Large intestine (tissue), 3 donors: ENCODE results near the gene GBX1. TPM values are rescaled to one million over a fixed set of nuclear protein-coding genes. Genes with fewer than 3 reads are reported as not detected.

Source experiments
- DNase-seq, 2 donors: peaks; one replicate each; pipeline versions ENCODE4 v3.0.0 to v3.0.0-alpha.2; 2013
- H3K27ac ChIP-seq: one replicate; pipeline ENCODE4 v1.5.1; 2013; ENCODE audit warnings: low read length
- H3K27me3 ChIP-seq: 2 replicates; pipeline ENCODE4 v1.6.1; 2013; ENCODE audit warnings: low read length; ENCODE audit not compliant: control insufficient read depth, insufficient read depth
- H3K36me3 ChIP-seq: 2 replicates; pipeline ENCODE4 v1.6.1; 2013; ENCODE audit warnings: low read length; ENCODE audit not compliant: control insufficient read depth, insufficient read depth
- H3K4me1 ChIP-seq: one replicate; pipeline ENCODE4 v1.6.1; 2013; ENCODE audit warnings: low read length; ENCODE audit not compliant: control insufficient read depth, insufficient read depth
- H3K4me3 ChIP-seq: one replicate; pipeline ENCODE4 v1.5.1; 2013; ENCODE audit warnings: low read length
- H3K9me3 ChIP-seq: one replicate; pipeline ENCODE4 v1.6.1; 2013; ENCODE audit warnings: mild to moderate bottlenecking, low read depth, low read length, moderate library complexity; ENCODE audit not compliant: control insufficient read depth
- WGBS: methylation state at CpG from one replicate; pipeline ENCODE4 v1.1.5; 2013; ENCODE audit warnings: low lambda C conversion rate; ENCODE audit not compliant: insufficient coverage; 5-methylcytosine and 5-hydroxymethylcytosine counted together
- polyA plus RNA-seq: library from polyadenylated mRNA; unstranded; fragments of 120-200 nt; gene quantifications from one replicate; pipeline ENCODE4 v1.2.1, GENCODE V29; 2013

The GBX1 gene
- polyA plus RNA-seq, 1 donor, result 0.07 TPM

DNA sequence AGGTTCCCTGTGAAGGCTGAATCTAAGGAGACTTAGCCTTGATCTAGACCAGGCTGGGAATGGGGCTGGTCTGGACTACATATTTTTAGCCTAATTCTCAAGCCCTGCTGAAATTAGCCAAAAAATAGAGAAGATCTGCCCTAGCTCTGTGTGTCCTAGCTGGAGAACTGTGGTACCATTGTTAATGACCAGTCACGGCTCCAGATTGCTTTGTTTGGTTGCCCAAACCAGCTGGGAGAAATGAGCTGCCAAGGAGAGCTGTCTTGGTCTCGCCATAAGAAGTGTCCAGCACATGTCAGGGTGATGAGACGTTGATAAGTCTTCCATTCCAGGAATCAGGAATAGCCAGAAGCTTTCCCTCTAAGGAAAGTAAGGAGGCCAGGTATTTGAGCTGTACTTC lies 20.7 kb downstream of the GBX1 start:
- no peaks in the 10 kb centered on the region for H3K9me3 ChIP-seq
- no peak overlapping the region for H3K27ac ChIP-seq
- no peak overlapping the region for H3K4me3 ChIP-seq
- peaks cover 15% of the 10 kb centered on the region for H3K4me1 ChIP-seq
- peaks cover 13% of the 10 kb centered on the region for H3K27me3 ChIP-seq
- DNase-seq, result no peak
- no CpG with 5 or more reads among the region's 3 CpGs for WGBS
- H3K36me3 ChIP-seq, result peaks cover 30% of the 10 kb centered on the region

DNA sequence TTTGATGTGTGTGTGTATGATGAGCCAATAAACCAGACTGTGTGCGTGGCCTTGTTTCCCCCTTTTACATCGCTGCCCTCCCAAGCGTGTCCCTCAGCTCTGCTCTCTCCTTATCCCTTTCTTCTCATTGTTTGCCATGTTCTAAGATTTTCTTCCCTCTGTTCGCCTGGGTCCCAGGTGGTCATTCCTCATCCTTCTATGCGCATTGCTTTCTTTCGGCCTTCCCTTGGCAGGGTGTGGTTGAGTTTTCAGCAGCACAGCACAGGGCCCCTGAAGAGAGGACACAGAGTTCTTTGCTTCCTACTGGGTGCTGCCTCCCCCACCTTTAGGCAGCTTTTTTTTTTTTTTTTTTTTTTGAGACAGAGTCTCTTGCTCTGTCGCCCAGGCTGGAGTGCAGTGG lies 23.1 kb downstream of the GBX1 start:
- H3K9me3 ChIP-seq, result no peaks in the 10 kb centered on the region
- peaks cover 44% of the 10 kb centered on the region for H3K36me3 ChIP-seq

DNA sequence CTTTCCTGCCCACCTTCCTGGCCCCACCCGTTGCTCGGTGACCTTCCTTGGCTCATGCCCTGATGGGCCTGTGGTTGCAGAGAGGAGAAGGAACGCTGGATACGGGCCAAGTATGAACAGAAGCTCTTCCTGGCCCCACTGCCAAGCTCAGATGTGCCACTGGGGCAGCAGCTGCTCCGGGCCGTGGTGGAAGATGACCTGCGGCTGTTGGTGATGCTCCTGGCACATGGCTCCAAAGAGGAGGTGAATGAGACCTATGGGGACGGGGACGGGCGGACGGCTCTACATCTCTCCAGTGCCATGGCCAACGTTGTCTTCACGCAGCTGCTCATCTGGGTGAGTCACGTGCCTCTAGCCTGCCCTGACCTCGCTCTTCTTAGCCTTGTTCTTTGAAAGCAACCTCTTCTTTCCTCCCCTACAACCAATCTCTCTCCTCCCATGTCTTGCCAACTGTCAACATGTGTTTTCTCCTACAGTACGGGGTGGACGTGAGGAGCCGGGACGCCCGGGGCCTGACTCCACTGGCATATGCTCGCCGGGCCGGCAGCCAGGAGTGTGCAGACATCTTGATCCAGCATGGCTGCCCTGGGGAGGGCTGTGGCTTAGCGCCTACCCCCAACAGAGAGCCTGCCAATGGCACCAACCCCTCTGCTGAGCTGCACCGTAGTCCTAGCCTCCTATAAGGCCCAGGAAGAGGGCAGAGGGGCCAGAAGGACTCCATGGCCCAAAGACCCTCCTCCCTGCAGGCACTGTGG lies 24.1 kb downstream of the GBX1 start:
- no CpG with 5 or more reads among the region's 25 CpGs for WGBS
- Histone ChIP-seq H3K36me3 (peaks cover 45% of the 10 kb centered on the region), H3K4me3 (no peak overlapping the region), H3K27me3 (no peaks in the 10 kb centered on the region), H3K27ac (no peak overlapping the region), H3K9me3 (peaks cover 1% of the 10 kb centered on the region), H3K4me1 (peaks cover 17% of the 10 kb centered on the region)
- peak in 1 of 2 donors; percentile 29 for DNase-seq

More for the DNA sequence above, 23.1 kb downstream of the GBX1 start:
- 97% methylated on average over 4 of the region's 7 CpGs for WGBS
- peaks cover 17% of the 10 kb centered on the region for H3K4me1 ChIP-seq
- no peak overlapping the region for H3K4me3 ChIP-seq
- peaks cover 8% of the 10 kb centered on the region for H3K27me3 ChIP-seq
- no peak for DNase-seq
- no peak overlapping the region for H3K27ac ChIP-seq

DNA sequence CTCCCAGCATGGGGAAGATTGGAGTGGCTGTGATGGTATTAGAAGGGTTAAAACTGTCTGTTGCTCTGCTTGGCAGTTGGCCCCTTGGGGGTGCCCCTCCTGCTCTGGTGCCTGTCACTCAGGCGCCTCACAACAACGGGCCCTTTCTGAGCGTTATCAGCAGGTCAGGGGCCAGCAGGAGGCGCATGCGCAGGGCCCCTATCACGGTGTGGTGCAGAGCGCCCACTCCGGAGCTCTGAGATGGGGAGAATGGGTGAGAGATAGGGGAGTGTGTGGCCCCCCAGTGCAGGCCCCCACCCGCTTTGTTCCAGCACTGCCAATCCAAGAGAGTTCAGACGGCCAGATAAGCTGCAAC lies 24.8 kb downstream of the GBX1 start:
- peaks cover 51% of the 10 kb centered on the region for H3K36me3 ChIP-seq
- peak; percentile 52 to 80 for DNase-seq
- WGBS, result no CpG with 5 or more reads among the region's 10 CpGs

DNA sequence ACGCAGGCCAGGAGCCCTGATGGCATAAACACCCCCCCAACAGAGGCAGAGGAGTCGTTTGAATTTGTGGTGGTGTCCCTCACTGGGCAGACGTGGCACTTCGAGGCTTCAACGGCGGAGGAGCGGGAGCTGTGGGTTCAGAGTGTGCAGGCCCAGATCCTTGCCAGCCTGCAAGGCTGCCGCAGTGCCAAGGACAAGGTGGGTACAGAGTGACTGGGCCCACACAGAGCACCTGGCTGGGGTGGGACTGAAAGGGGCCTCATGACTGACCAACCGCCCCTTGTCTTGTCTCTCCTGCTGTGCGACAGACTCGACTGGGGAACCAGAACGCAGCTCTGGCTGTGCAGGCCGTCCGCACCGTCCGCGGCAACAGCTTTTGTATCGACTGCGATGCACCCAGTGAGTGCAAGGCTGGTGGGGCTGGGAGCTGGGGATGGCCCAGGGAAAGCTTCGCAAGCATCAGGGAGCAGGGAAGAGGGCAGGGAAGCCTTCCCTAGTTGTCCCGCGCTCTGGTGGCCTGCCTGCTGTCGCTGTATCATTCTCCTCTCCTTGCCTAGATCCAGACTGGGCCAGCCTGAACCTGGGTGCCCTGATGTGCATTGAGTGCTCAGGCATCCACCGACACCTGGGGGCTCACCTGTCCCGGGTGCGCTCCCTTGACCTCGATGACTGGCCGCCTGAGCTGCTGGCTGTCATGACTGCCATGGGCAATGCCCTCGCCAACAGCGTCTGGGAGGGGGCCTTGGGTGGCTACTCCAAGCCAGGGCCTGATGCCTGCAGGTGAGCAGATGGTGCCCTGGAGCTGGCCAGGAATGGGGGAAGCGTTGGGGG lies 25.4 kb downstream of the GBX1 start:
- Histone ChIP-seq H3K27me3 (no peaks in the 10 kb centered on the region), H3K27ac (no peak overlapping the region), H3K9me3 (peaks cover 3% of the 10 kb centered on the region), H3K4me1 (peaks cover 17% of the 10 kb centered on the region), H3K4me3 (no peak overlapping the region), H3K36me3 (peaks cover 56% of the 10 kb centered on the region)
- DNase-seq, result no peak
- no CpG with 5 or more reads among the region's 31 CpGs for WGBS

More for the DNA sequence above, 24.8 kb downstream of the GBX1 start:
- H3K4me1 ChIP-seq, result peaks cover 17% of the 10 kb centered on the region
- H3K9me3 ChIP-seq, result peaks cover 3% of the 10 kb centered on the region
- no peak overlapping the region for H3K27ac ChIP-seq
- no peak overlapping the region for H3K4me3 ChIP-seq
- H3K27me3 ChIP-seq, result no peaks in the 10 kb centered on the region

DNA sequence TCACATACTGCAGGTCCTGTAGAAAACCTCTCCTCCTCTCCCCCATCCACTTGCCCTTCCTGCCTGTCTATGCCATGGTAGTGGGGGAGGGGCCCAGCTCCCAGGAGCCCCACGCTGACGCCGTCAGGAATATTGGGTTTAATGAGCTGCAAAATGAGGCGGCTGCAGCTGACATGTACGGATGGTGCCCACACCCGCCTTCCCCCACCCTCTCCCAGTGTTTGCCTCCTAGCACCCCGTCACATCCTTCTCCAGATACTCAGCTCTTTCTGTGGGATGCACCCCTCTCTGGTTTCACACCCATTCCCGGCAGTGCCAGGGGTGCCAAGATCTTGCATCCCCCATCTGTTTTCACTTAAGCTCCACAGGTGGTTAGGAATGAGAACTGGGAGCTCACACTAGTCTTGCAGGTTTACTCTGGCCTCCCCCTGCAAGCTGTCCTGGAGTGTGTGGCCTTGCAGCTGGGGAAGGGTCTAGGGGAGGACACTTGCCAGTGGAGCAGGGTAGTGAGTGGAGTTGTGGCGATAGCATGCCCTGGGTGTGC lies 26.1 kb downstream of the GBX1 start:
- no CpG with 5 or more reads among the region's 9 CpGs for WGBS
- Histone ChIP-seq H3K27ac (no peak overlapping the region), H3K4me1 (peaks cover 17% of the 10 kb centered on the region), H3K9me3 (peaks cover 3% of the 10 kb centered on the region), H3K4me3 (no peak overlapping the region), H3K27me3 (no peaks in the 10 kb centered on the region), H3K36me3 (peaks cover 62% of the 10 kb centered on the region)
- DNase-seq, result no peak

DNA sequence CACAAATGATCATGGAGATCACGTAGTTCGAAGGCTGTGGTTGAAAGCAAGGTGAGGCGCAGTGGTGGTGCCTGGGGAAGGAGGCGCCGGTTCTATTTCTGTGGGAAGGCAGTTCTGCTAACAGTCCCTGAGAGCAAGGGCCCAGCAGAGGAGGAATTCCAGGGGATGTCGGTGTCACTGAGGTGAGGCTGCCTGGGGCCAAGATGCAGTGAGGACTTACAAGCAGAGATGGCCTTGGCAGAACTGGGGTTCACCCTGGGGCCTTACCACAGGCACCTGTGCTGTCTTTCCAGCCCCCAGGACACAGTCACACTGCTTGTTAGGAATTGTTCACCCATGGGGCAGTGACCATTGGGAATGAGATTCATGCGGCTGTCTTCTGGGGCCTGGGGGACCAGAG lies 26.7 kb downstream of the GBX1 start:
- Histone ChIP-seq H3K9me3 (peaks cover 3% of the 10 kb centered on the region), H3K4me1 (peaks cover 17% of the 10 kb centered on the region), H3K4me3 (no peak overlapping the region), H3K36me3 (peaks cover 66% of the 10 kb centered on the region), H3K27ac (no peak overlapping the region), H3K27me3 (no peaks in the 10 kb centered on the region)
- no peak for DNase-seq
- no CpG with 5 or more reads among the region's 7 CpGs for WGBS

DNA sequence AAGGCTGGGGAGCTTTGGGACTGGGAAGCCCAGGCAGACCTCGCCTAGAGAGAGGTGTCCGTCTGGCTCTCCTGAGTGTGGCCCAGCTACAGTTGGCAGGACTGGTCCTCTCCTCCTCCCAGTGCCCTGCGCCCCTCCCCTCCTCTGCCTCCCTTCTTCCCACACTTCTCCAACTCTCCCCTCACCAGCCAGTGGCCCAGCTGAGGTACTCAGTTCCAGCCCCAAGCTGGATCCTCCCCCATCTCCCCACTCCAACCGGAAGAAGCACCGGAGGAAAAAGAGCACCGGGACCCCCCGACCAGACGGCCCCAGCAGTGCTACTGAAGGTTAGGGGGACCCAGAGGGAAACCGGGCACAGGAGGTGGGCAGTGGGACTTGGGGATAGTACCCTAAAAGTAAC lies 27.7 kb downstream of the GBX1 start:
- H3K4me1 ChIP-seq, result peaks cover 17% of the 10 kb centered on the region
- H3K27ac ChIP-seq, result no peak overlapping the region
- WGBS, result no CpG with 5 or more reads among the region's 9 CpGs
- no peak for DNase-seq
- H3K27me3 ChIP-seq, result no peaks in the 10 kb centered on the region
- H3K4me3 ChIP-seq, result no peak overlapping the region
- peaks cover 72% of the 10 kb centered on the region for H3K36me3 ChIP-seq
- peaks cover 3% of the 10 kb centered on the region for H3K9me3 ChIP-seq

DNA sequence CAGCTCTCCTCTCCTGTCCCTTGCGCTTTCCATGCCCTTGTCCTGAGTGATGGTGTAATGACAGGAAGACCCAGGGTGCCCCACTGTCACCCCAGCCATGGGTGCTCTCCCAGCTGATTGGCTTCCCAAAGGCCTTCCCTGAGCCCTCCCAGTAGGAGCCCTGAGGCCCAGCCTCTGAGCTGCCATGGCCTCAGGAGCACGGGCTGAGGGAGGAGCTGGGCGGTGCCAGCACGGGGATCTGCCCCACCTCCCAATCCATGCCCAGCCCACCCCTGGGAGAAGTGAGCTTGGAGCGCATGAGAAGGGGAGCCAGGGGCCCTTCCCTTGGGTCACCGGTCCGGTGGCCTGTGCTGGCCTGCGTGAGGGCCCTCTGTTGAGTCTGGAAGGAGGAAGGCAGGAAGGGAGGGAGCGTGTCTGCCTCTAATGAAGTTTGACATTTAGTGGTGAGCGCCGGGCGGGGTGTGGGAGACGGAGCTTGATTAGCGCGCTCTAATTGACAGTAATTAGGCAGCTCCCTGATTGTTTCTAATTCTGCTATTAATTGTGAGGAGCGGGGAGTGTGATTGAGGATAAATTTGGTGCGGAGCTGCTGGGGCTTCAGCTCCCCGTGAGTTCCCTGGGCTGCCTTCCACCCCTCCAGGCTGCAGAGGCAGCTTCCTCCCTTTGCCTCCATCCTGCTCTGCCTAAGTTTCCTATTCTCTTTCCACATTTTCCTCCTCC lies 28.3 kb downstream of the GBX1 start:
- Histone ChIP-seq H3K9me3 (peaks cover 3% of the 10 kb centered on the region), H3K4me3 (no peak overlapping the region), H3K27ac (no peak overlapping the region), H3K36me3 (peaks cover 75% of the 10 kb centered on the region), H3K4me1 (peaks cover 17% of the 10 kb centered on the region), H3K27me3 (no peaks in the 10 kb centered on the region)
- DNase-seq, result no peak
- no CpG with 5 or more reads among the region's 18 CpGs for whole genome bisulfite sequencing
